ENCODE measurements around the gene DGKI. TPM values are rescaled to one million over a fixed set of nuclear protein-coding genes. Genes with fewer than 3 reads are reported as not detected.

The DGKI gene
- total and polyA plus RNA-seq, 2 experiments from 2014 or later = 0.16 to 1.0 TPM

DNA sequence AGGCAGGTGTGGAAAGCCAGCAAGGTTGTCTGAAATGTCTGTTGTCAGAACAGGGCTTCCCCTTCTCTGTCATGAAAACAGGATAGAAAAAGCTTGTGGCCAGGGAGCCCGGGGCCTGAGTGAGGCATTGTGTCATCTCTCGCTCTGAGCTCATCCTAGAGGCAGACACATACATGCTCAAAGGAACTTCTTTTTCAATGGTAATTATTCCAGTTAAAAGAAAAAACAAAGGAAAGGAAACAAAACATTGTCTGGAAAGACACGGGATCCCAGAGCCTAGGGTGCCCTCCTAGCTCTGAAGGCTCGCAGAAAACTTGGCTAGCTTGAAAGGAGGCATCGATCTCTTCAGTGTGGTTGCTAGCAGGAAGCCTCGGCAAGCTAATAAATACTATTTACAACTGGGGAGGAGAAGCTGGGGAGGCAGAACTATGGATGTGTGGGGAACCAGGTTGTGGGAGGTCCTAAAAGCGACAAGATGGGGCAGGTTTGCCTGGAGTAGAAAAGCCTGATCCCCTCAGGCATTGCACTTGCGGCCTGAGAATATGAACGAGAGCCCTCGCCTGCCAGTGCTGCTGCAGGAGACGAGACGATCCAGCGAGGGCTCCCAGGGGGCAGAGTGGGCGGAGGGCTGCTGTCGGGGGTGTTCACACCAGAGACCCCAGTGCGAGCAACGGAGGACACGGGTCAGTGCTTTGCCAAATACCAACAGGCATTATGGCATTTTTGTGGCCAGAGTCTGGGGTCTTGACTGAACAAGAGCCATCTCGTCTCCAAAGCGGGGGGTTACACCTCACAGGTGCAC lies 32.8 kb upstream of the DGKI start:
- peak; percentile 86 for ATAC-seq

DNA sequence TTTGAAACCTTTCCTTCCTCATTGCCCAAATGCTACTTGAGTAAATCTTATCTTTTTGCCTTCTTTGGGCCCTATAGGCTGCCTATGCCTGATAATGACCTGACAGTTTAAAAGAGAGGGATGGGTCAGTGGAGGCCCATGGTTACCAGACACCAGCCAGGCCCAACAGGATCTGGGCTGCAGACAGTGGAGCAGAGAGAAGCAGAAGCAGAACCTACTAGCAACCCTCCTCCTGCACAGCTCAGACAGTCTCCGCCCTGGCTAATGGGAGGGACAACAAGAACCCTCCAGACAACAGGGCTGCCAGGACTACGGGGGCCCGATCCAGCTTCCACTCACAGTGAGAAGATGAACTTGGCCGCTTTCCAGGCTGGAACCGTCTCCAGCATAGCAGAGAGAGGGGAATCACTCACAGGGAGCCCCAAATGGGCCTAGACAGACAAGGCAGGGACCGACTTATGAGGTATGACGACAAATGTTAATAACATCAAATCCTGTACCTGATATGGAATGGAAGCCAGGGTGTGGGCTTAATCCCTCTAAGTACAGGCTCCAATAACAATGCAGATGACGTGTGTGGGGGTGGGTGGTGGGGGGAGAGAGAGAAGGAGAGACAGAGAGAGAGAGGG lies 31.7 kb upstream of the DGKI start:
- Histone ChIP-seq H3K4me2 (peak overlapping the region; percentile 49; the same call in 1 of the 2 replicates), H3K79me2 (replicated peaks; ENCODE audit: insufficient read depth) (no peaks in the 10 kb centered on the region), H3K27me3 (ENCODE audit: insufficient read depth) (no peaks in the 10 kb centered on the region), H3K9me2 (ENCODE audit: insufficient read depth) (no peaks in the 10 kb centered on the region), H3F3A (replicated peaks; ENCODE audit: low read depth) (peaks cover 17% of the 10 kb centered on the region), H3K4me1 (ENCODE audit: insufficient read depth) (peaks cover 58% of the 10 kb centered on the region), H3K36me3 (ENCODE audit: insufficient read depth) (peaks cover 17% of the 10 kb centered on the region), H3K27ac (ENCODE audit: low read depth) (peak overlapping the region; percentile 88), H3K4me3 (no peak overlapping the region), H2AFZ (no peak overlapping the region), H4K20me1 (replicated peaks; ENCODE audit: insufficient read depth) (no peaks in the 10 kb centered on the region)
- H3K4me1 Mint-ChIP-seq = peaks cover 62% of the 10 kb centered on the region
- peaks cover 49% of the 10 kb centered on the region for H3K36me3 Mint-ChIP-seq (ENCODE audit: low read depth)
- no peak overlapping the region; the same call in 2 of the 3 replicates for H3K4me3 Mint-ChIP-seq
- H3K27ac Mint-ChIP-seq = peak overlapping the region; percentile 35; the same call in 1 of the 2 replicates
- H3K9me3 Mint-ChIP-seq = peaks cover 7% of the 10 kb centered on the region; the same call in 2 of the 3 replicates
- no peak; the same call in none of the 3 replicates for ATAC-seq
- peak; percentile 23 for DNase-seq (ENCODE audit: low spot score)
- peaks cover 12% of the 10 kb centered on the region for H3K27me3 Mint-ChIP-seq (ENCODE audit: insufficient read depth, low read depth, poor library complexity)
- no peak for TF ChIP-seq ZNF114 (CRISPR knock-in tag; IDR thresholded peaks at IDR 0.05)
- TF ChIP-seq CTCF (conservative IDR thresholded peaks at IDR 0.05; ENCODE audit: low read depth in 2 of 2) = no peak
- TF ChIP-seq JUNB (IDR thresholded peaks at IDR 0.05; ENCODE audit: unreplicated experiment) = no peak
- TF ChIP-seq POLR2AphosphoS5 (IDR thresholded peaks at IDR 0.05; ENCODE audit: low read depth) = no peak
- TF ChIP-seq EZH2 (IDR thresholded peaks at IDR 0.05; ENCODE audit: low read depth, unreplicated experiment) = no peak
- TF ChIP-seq EZH2phosphoT487 (IDR thresholded peaks at IDR 0.05; ENCODE audit: unreplicated experiment) = no peak
- TF ChIP-seq STAT1 (IDR thresholded peaks at IDR 0.05; ENCODE audit: unreplicated experiment) = no peak
- TF ChIP-seq NANOG (IDR thresholded peaks at IDR 0.05; ENCODE audit: borderline replicate concordance) = no peak
- TF ChIP-seq ZNF462 (CRISPR knock-in tag; IDR thresholded peaks at IDR 0.05) = no peak
- no peak for TF ChIP-seq ETS1 (IDR thresholded peaks at IDR 0.05)

More for the DNA sequence above, 32.8 kb upstream of the DGKI start:
- H3K9me2 ChIP-seq (ENCODE audit: insufficient read depth) = no peaks in the 10 kb centered on the region
- H2AFZ ChIP-seq = no peak overlapping the region
- H3K27me3 ChIP-seq (ENCODE audit: insufficient read depth) = no peaks in the 10 kb centered on the region
- peak overlapping the region; percentile 95 for H3K27ac Mint-ChIP-seq
- peaks cover 23% of the 10 kb centered on the region for H3K36me3 ChIP-seq (ENCODE audit: insufficient read depth)
- peak overlapping the region; percentile 41; the same call in 1 of the 3 replicates for H3K4me3 Mint-ChIP-seq
- peak; percentile 53 for DNase-seq (ENCODE audit: low spot score)
- H3K4me1 Mint-ChIP-seq = peaks cover 52% of the 10 kb centered on the region
- no peaks in the 10 kb centered on the region for H3K79me2 ChIP-seq (replicated peaks; ENCODE audit: insufficient read depth)
- H3K4me2 ChIP-seq = peak overlapping the region; percentile 57
- H3K27me3 Mint-ChIP-seq (ENCODE audit: insufficient read depth, low read depth, poor library complexity) = peaks cover 12% of the 10 kb centered on the region
- H4K20me1 ChIP-seq (replicated peaks; ENCODE audit: insufficient read depth) = no peaks in the 10 kb centered on the region
- H3K27ac ChIP-seq (ENCODE audit: low read depth) = peak overlapping the region; percentile 88
- peaks cover 17% of the 10 kb centered on the region for H3F3A ChIP-seq (replicated peaks; ENCODE audit: low read depth)
- peaks cover 7% of the 10 kb centered on the region; the same call in 2 of the 3 replicates for H3K9me3 Mint-ChIP-seq
- peaks cover 51% of the 10 kb centered on the region for H3K4me1 ChIP-seq (ENCODE audit: insufficient read depth)
- peaks cover 59% of the 10 kb centered on the region for H3K36me3 Mint-ChIP-seq (ENCODE audit: low read depth)
- peak; percentile 36; the same call in 1 of the 2 replicates for TF ChIP-seq NANOG (IDR thresholded peaks at IDR 0.05; ENCODE audit: borderline replicate concordance)
- no peak for TF ChIP-seq CREB1 (CRISPR knock-in tag; IDR thresholded peaks at IDR 0.05; ENCODE audit: low read depth)
- TF ChIP-seq POLR2AphosphoS5 (IDR thresholded peaks at IDR 0.05; ENCODE audit: low read depth) = 0 out of 2 replicates have a peak, but pooled peaks have one; percentile 21
- H3K4me3 ChIP-seq = no peak overlapping the region

Measured in GM23338 (cell line).